GM19397 (cell line): ENCODE measurements around the gene GGA1.
A peak's percentile ranks its signal among the peaks of the same experiment; 100 is the strongest.
"Not testable (repeated sequence)": the region's sequence is repeated elsewhere in the genome, so short reads cannot be mapped to it uniquely, and the experiment has no call there.

Experiments
- ATAC-seq: cut with Tn5 transposase; IDR thresholded peaks from one replicate; pipeline ENCODE4 v1.9.1; 2021; ENCODE audit warnings: mild to moderate bottlenecking, moderate library complexity; ENCODE audit not compliant: unreplicated experiment

GGA1 gene

DNA sequence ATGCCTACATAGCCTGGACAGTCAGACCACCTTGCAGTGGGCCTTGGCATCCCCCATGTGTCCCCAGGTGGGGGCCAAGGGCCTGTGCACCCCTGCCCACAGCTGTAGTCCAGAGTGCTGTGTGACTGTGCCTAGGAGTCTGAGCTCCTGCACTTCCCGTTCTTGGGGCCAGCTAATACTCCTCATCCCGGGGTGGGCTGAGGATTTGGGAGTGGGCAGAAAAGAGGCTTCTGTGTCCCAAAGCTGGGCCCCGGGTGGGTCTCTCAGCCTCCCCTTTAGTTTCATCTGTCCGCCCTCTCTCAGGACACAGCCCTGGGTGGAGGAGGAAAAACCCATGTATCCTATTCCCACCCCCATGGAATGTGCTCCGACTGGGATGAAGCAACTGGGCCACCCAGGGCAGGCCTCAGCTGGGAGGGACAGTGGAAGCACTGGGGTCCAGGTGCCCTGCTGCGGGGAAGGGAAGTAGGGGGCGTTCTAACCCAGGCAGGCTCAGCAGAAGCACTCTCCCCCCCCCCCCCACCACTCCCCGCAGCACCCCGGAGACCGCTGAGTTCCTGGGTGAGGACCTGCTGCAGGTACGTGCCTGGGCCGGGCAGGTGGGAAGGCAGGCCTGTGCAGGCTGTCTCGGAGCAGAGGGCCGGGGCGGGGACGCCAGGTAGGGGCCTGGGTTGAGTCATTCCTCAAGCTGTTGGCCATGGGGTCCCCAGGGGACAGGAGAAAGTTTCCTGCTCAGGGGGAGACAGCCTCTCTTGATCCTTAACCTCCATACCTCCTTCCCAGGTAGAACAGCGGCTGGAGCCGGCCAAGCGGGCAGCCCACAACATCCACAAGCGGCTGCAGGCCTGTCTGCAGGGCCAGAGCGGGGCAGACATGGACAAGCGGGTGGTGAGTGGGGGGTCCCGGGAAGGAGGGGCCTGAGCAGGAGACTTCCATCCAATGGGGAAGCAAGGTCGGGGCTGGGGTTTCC, 32.2 kb downstream of the GGA1 start:
- no peak for ATAC-seq

DNA sequence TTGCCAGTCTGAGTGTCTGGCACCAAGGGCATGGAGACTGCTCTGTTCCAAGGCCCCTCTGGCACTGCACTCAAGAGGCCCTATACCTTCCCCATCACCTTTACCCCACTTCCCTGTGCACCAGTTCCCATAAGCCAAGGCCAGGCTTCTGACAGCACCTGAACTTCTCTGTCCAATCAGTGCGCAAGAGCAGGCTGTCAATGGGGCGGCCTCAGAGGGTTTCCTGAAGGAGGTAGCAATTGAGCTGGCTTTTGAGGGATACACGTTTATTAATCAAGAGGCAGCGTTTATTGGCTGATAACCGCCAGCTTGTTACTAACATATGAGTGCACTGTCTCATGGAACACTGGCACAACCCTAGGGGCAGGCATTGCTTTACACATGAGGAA, 32.9 kb downstream of the GGA1 start:
- ATAC-seq = no peak

- no peak for ATAC-seq
Observed at GRCh38 chr22:37643225-37643847, 34.7 kb downstream of the GGA1 start.

GRCh38 chr22:37647317-37647716, 38.7 kb downstream of the GGA1 start:
- no peak for ATAC-seq

- no peak for ATAC-seq
Observed at GRCh38 chr22:37647928-37648327, 39.3 kb downstream of the GGA1 start.

DNA sequence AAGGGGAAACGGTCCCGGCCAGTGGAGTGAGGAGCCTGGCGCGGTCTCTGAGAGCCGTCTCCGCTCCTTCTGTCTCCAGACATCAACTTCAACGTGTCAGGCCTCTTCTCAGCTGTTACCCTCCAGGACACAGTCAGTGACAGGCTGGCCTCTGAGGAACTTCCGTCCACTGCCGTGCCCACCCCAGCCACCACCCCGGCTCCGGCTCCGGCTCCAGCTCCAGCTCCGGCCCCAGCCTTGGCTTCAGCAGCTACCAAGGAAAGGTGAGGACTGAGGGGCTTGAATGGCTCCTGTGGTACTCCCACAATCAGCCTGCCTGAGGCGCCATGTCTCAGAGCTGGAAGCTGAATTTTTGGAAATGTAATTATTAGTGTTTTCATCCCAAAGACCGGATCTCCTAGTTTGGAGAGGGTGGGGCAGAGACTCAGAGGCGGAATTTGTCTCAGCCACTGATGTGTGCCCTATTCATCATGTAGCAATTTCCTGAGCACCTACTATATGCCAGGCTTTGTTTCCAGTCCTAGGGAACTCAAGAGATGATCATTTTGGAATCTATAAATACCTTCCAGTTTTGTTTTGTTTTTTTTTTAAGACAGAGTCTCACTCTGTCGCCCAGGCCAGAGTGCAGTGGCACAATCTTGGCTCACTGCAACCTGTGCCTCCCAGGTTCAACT, 42.0 kb downstream of the GGA1 start:
- ATAC-seq = no peak

GRCh38 chr22:37654563-37655251, 46.1 kb downstream of the GGA1 start:
- no peak for ATAC-seq

DNA sequence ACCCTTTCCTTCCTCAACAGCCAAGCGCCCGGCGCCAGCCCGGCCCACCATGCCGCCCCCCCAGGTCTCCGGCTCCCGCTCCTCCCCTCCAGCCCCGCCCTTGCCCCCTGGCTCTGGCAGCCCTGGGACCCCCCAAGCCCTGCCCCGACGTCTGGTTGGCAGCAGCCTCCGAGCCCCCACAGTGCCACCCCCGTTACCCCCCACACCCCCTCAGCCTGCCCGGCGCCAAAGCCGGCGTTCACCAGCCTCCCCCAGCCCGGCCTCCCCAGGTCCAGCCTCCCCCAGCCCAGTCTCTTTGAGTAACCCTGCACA, 46.6 kb downstream of the GGA1 start:
- no peak for ATAC-seq

GRCh38 chr22:37656583-37656982, 47.9 kb downstream of the GGA1 start:
- ATAC-seq = not testable (repeated sequence)

- no peak for ATAC-seq
Observed at GRCh38 chr22:37657590-37658132, 49.0 kb downstream of the GGA1 start.

DNA sequence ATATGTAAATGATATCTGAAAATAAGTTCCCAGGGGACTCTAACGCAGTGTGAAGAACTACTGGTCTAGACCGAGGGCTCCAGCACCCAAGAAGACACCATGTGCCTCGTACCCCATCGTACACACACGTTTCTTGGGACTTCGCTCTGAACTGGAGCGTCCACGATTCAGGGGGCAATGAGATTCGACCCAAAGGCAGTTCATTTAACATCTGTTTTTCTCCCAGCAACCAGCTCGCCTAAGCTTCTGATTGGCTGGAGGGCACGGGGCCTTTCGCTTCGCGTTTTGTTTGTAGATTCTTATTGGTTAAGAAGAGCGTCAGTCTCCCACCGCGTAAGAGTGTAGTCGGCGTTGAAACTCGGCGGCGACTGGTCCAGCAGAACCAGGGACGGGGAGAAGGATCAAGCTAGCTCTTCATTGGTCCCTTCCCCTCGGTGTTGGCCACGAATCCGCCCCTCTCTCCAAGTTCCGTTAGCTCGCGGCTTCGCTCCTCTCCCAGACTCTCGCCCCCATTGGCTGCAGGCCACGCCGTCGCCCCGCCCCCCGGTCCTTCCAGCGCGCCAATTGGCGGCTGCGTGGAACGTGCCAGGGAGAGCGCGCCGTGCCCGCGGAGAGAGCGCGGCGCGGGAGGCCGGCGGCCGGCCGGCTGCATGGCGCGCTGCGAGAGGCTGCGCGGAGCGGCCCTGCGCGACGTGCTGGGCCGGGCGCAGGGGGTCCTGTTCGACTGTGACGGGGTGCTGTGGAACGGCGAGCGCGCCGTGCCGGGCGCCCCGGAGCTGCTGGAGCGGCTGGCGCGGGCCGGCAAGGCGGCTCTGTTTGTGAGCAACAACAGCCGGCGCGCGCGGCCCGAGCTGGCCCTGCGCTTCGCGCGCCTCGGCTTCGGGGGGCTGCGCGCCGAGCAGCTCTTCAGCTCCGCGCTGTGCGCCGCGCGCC, 49.8 kb downstream of the GGA1 start, which contains the start of gene PDXP:
PDXP (plus strand) TSS at position 591 of the 933 bp plus-strand sequence; CDS start at position 651, 60 bp downstream.
- peak; percentile 83 for ATAC-seq

DNA sequence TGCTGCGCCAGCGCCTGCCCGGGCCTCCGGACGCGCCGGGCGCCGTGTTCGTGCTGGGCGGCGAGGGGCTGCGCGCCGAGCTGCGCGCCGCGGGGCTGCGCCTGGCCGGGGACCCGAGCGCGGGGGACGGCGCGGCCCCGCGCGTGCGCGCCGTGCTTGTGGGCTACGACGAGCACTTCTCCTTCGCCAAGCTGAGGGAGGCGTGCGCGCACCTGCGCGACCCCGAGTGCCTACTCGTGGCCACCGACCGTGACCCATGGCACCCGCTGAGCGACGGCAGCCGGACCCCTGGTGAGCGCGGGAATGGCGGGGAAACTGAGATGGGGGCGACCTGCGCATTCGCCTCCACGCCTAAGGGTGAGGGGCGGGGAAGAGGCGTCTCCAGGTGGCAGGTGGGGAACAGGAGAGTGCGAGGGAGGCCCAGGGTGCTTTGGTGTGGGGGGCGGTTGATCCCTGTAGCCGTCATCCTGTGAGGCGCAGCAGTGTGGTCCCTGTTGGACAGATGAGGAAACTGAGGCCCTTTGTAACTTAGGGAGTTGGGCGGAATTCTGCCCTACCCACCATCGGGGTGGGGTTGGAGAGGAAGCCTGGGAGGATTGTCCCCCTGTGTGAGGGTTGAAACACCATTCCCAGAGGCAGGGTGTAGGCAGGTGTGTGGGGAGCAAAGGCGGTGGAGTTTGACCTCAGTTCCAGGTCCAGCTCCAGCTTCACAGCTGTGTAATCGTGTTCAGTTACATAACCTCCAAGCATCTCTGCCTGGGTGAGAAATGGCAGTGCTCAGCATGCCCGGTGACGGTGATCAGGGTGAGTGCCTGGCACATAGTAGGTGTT, 50.6 kb downstream of the GGA1 start:
- ATAC-seq = peak; percentile 19

DNA sequence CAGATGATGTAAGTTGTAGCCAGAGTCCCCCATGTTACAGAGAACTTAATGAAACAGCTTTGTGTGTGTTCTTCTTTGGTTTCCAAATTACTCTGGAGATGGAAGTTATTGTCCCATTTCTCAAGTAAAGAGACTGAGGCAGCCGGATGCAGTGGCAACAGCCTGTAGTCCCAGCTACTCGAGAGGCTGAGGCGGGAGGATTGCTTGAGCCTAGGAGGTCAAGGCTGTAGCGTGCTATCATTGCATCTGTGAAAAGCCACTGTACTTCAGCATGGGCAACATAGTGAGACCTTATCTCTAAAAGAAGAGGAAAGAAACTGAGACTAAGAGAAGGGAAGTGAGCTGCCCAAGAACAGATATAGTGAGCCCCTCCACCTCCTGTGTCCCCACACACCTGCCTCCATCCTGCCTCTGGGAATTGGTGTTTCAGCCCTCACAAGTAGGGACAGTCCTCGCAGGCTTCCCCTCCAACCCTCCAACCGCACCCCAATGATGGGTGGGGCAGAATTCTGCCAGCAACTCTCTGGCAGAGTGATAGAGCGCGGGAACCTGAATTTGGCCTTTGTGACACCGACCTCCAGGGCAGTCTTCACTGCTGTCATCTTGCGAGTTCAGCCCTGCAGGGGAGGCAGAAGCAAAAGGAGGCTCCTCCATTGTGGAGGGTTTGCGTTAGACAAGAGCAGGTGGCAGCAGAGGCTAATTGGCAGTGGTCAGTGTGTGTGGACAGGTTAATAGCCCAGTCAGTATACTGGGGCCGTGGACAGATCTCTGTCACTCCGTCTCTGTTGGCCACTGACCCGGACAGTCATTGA, 51.5 kb downstream of the GGA1 start:
- ATAC-seq = no peak

DNA sequence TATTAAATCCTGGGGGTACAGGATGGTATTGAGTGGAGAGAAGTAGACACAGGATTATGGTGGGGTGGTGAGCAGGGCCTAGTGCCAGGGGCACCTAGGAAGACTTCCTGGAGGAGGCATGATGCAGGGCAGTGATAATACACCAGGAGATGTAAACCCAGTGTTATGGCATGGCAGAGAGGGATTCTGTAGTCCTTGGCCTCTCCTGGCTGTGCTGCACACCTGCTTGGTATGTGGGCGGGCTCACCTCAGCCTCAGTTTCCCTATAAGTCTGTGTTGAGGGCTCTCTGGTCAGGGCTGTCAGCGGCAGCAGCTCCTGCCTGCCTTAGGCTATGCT, 52.0 kb downstream of the GGA1 start:
- no peak for ATAC-seq

DNA sequence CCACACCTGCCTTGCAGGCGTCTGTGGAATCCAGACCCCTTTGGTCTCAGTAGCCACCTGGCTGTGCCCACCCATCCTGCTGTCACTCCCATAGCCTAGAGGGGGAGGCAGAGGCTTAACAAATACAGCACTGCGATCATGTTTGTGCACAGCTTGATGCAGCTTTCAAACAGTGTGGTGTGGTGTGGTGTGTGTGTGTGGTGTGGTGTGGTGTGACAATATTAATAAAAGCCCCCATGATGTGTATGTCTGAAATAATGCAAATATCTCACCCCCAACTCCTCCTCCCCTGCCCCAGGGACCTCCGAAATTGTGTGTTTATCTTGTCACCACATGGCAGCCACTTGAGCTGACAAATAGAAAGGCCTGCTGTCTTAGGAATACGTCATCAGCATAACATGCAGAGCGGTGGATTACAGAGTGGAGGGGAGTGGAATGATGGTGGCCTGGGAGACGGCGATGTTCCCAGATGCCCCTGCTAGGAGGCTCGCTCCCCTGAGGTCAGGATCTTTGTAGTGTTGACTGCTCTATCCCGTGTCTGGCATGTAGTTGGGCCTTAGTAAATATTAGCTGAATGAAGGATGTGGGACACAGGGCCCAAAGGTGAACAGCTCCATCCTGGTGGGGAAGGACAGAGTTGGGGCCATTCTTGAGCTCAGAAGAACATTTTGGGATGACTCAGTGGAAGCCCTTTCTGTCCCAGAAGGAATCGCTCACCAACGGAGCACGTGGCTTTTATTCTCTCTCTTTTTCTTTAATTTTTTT, 52.7 kb downstream of the GGA1 start:
- ATAC-seq = no peak

GRCh38 chr22:37662039-37662438, 53.4 kb downstream of the GGA1 start:
- no peak for ATAC-seq

- ATAC-seq = no peak
Observed at GRCh38 chr22:37663521-37664140, 55.0 kb downstream of the GGA1 start.
